WTC11 (cell line): Measurements from ENCODE around the gene STN1. TPM values are rescaled to one million over a fixed set of nuclear protein-coding genes. Genes with fewer than 3 reads are reported as not detected.

Experiments used
- ATAC-seq: fragments of 200-7000 bp; cut with Tn5 transposase; 2 replicates; pipeline ENCODE4 v1.10.0; 2021; ENCODE audit warnings: mild to moderate bottlenecking, moderate library complexity
- CTCF ChIA-PET: fragments of 300-600 bp; sonication (Branson Sonifier 250); formaldehyde crosslinking; loops from one replicate; lab custom pipeline; 2021; ENCODE audit warnings: antibody characterized with exemption; lab: Charles Lee
- POLR2A ChIA-PET: fragments of 350-600 bp; sonication (Branson Sonifier 250); formaldehyde crosslinking; loops from one replicate; lab custom pipeline; 2021; ENCODE audit warnings: antibody characterized with exemption; lab: Charles Lee
- DNase-seq: peaks from one replicate; pipeline ENCODE4 v3.0.0; 2021; ENCODE audit warnings: low spot score
- H3K27ac Mint-ChIP-seq: 2 replicates; pipeline ENCODE4 v1.8.0; 2021; ENCODE audit warnings: mixed read lengths
- H3K27me3 Mint-ChIP-seq: 2 replicates; pipeline ENCODE4 v1.8.0; 2021; ENCODE audit warnings: low read depth, mild to moderate bottlenecking, moderate library complexity, mixed read lengths
- H3K36me3 Mint-ChIP-seq: 2 replicates; pipeline ENCODE4 v1.8.0; 2021; ENCODE audit warnings: mixed read lengths
- H3K4me1 Mint-ChIP-seq: 2 replicates; pipeline ENCODE4 v1.8.0; 2022; ENCODE audit warnings: mixed read lengths
- H3K4me3 Mint-ChIP-seq: 2 replicates; pipeline ENCODE4 v1.8.0; 2021; ENCODE audit warnings: mild to moderate bottlenecking, moderate library complexity, mixed read lengths
- H3K9me3 Mint-ChIP-seq: 2 replicates; pipeline ENCODE4 v1.8.0; 2021; ENCODE audit warnings: mixed read lengths
- ATF6 ChIP-seq: sonication (generic); formaldehyde crosslinking; IDR thresholded peaks from 2 replicates; pipeline ENCODE4 v1.8.1; 2023; ENCODE audit warnings: mild to moderate bottlenecking, missing genetic modification reagents
- CREB1 ChIP-seq: sonication (generic); formaldehyde crosslinking; IDR thresholded peaks from 2 replicates; pipeline ENCODE4 v1.8.0; 2023; ENCODE audit warnings: mild to moderate bottlenecking, missing genetic modification reagents
- HMGXB4 ChIP-seq: sonication (generic); formaldehyde crosslinking; IDR thresholded peaks from 2 replicates; pipeline ENCODE4 v1.8.1; 2023; ENCODE audit warnings: mild to moderate bottlenecking, moderate library complexity, missing genetic modification reagents
- TEAD1 ChIP-seq: sonication (generic); formaldehyde crosslinking; IDR thresholded peaks from 2 replicates; pipeline ENCODE4 v1.8.0; 2022; ENCODE audit warnings: mild to moderate bottlenecking, missing genetic modification reagents
- ZBTB21 ChIP-seq: sonication (generic); formaldehyde crosslinking; IDR thresholded peaks from 2 replicates; pipeline ENCODE4 v1.8.1; 2023; ENCODE audit warnings: mild to moderate bottlenecking, missing genetic modification reagents, borderline replicate concordance
- total RNA-seq: library from RNA; stranded (reverse); gene quantifications from 3 replicates; pipeline ENCODE4 v1.2.3, GENCODE V29; 2021
- TF ChIP-seq, protein P1 (sequence below): sonication (generic); formaldehyde crosslinking; IDR thresholded peaks from 2 replicates; pipeline ENCODE4 v1.8.1; 2022; ENCODE audit warnings: low read depth, mild to moderate bottlenecking, moderate library complexity, missing genetic modification reagents, borderline replicate concordance
- TF ChIP-seq, protein P2 (sequence below): fragments of 250-450 bp; sonication (Bioruptor Pico); IDR thresholded peaks from 2 replicates; pipeline ENCODE4 v1.9.0; 2021; ENCODE audit warnings: moderate library complexity, mild to moderate bottlenecking, inconsistent platforms, borderline replicate concordance
- TF ChIP-seq, protein P3 (sequence below): fragments of 200-600 bp; IDR thresholded peaks from 2 replicates; pipeline ENCODE4 v1.8.0; 2022; ENCODE audit warnings: antibody characterized with exemption

STN1 gene
- total RNA-seq, 1 experiment from 2014 or later = 13.9 TPM

- Mint-ChIP-seq H3K27ac (no peak overlapping the region), H3K36me3 (no peaks in the 10 kb centered on the region), H3K27me3 (peaks cover 43% of the 10 kb centered on the region), H3K9me3 (no peaks in the 10 kb centered on the region), H3K4me3 (peak overlapping the region; percentile 84), H3K4me1 (peaks cover 26% of the 10 kb centered on the region)
- DNase-seq (peak; percentile 53), ATAC-seq (peak; percentile 11)
- TF ChIP-seq TEAD1 (no peak), ATF6 (CRISPR knock-in tag) (no peak), HMGXB4 (CRISPR knock-in tag) (no peak)
- TF ChIP-seq, protein P1, sequence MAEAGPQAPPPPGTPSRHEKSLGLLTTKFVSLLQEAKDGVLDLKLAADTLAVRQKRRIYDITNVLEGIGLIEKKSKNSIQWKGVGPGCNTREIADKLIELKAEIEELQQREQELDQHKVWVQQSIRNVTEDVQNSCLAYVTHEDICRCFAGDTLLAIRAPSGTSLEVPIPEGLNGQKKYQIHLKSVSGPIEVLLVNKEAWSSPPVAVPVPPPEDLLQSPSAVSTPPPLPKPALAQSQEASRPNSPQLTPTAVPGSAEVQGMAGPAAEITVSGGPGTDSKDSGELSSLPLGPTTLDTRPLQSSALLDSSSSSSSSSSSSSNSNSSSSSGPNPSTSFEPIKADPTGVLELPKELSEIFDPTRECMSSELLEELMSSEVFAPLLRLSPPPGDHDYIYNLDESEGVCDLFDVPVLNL (CRISPR knock-in tag) = no peak
- TF ChIP-seq, protein P2, sequence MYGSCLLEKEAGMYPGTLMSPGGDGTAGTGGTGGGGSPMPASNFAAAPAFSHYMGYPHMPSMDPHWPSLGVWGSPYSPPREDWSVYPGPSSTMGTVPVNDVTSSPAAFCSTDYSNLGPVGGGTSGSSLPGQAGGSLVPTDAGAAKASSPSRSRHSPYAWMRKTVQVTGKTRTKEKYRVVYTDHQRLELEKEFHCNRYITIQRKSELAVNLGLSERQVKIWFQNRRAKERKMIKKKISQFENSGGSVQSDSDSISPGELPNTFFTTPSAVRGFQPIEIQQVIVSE = no peak
- TF ChIP-seq, protein P3, sequence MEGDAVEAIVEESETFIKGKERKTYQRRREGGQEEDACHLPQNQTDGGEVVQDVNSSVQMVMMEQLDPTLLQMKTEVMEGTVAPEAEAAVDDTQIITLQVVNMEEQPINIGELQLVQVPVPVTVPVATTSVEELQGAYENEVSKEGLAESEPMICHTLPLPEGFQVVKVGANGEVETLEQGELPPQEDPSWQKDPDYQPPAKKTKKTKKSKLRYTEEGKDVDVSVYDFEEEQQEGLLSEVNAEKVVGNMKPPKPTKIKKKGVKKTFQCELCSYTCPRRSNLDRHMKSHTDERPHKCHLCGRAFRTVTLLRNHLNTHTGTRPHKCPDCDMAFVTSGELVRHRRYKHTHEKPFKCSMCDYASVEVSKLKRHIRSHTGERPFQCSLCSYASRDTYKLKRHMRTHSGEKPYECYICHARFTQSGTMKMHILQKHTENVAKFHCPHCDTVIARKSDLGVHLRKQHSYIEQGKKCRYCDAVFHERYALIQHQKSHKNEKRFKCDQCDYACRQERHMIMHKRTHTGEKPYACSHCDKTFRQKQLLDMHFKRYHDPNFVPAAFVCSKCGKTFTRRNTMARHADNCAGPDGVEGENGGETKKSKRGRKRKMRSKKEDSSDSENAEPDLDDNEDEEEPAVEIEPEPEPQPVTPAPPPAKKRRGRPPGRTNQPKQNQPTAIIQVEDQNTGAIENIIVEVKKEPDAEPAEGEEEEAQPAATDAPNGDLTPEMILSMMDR = no peak
- ChIA-PET POLR2A (interaction anchor here (0.5 to 1.2 kb wide), 5 partner anchors 72 to 142 kb away, joined by 3 to 5 read pairs (median 3); no protein-coding TSS in a partner anchor), CTCF (interaction anchor here (0.6 to 6.4 kb wide), 35 partner anchors 8 to 249 kb away, joined by 3 to 64 read pairs (median 4); no protein-coding TSS in a partner anchor)
Observed at GRCh38 chr10:103854686-103855391, 63.1 kb downstream of the STN1 start.

DNA sequence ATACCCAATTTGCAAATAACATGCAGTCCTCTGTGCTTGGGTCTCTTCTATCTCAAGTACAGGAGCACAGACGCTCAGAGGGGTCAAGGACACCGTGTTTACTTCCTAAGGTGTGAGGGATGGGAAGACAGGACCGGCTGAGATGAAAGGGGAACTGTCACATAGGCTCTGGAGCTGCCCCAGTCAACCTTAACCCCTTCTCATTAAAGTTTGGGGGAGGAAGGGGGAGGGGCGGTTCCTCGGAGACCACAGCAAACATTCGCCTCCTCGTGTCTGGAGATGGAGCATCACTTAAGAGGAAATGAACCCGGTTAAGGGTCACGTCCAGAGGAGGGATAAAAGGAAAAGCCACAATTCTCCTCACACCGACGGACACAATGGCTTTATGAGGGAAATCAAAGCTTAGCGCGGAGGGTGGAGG, 63.7 kb downstream of the STN1 start:
- peaks cover 43% of the 10 kb centered on the region for H3K27me3 Mint-ChIP-seq
- no peak for TF ChIP-seq CREB1 (CRISPR knock-in tag)
- 0 out of 2 replicates have a peak, but pooled peaks have one; percentile 40 for TF ChIP-seq HMGXB4 (CRISPR knock-in tag)
- 0 out of 2 replicates have a peak, but pooled peaks have one; percentile 35 for TF ChIP-seq ZBTB21 (CRISPR knock-in tag)
- TF ChIP-seq, all 79 proteins: peak for 2
- H3K36me3 Mint-ChIP-seq = no peaks in the 10 kb centered on the region
- ChIA-PET POLR2A (interaction anchor here (0.5 to 1.2 kb wide), 5 partner anchors 71 to 142 kb away, joined by 3 to 5 read pairs (median 3); no protein-coding TSS in a partner anchor), CTCF (interaction anchor here (0.7 to 6.4 kb wide), 30 partner anchors 13 to 248 kb away, joined by 3 to 64 read pairs (median 4); no protein-coding TSS in a partner anchor)
- peak overlapping the region; percentile 84 for H3K4me3 Mint-ChIP-seq
- no peak overlapping the region for H3K27ac Mint-ChIP-seq
- ATAC-seq = peak; percentile 21
- peak; percentile 43 for DNase-seq
- no peaks in the 10 kb centered on the region for H3K9me3 Mint-ChIP-seq
- peaks cover 32% of the 10 kb centered on the region for H3K4me1 Mint-ChIP-seq
